Ovary (tissue), 3 donors: Measurements from ENCODE around the gene CPSF2.

Experiments used
- POLR2A ChIP-seq: fragments of 450-650 bp; IDR thresholded peaks from one replicate; pipeline ENCODE4 v1.6.1; 2017; ENCODE audit warnings: antibody characterized with exemption, mild to moderate bottlenecking, moderate library complexity
- TF ChIP-seq, protein P1 (sequence below), 3 donors: fragments of 450-650 bp in 2 of 3; fragments of 200-600 bp in 1 of 3; IDR thresholded peaks; one replicate each; pipeline versions ENCODE4 v1.5.1 to v1.8.0; 2016 to 2022; ENCODE audit warnings: antibody characterized with exemption in 3 of 3, mild to moderate bottlenecking in 1 of 3
- donor health status: DM: no; HTN: no; CAD: no.

DNA sequence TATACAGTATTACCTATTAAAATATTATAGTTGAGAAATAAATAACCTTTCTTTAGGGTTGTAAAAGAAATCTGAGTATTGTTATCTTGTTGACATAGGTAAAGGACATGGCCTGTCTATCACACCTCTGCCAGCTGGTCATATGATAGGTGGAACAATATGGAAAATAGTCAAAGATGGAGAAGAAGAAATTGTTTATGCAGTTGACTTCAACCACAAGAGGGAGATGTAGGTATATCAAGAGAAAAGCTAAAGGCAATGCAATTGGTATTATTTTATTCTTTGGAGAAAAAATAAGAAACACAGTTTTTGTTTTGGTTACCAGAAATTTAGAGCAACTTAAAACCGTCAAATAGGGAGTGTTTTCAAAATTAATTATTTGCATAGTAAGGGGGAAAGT, 13.5 kb downstream of the CPSF2 start:
- TF ChIP-seq POLR2A: no peak
- TF ChIP-seq, protein P1, sequence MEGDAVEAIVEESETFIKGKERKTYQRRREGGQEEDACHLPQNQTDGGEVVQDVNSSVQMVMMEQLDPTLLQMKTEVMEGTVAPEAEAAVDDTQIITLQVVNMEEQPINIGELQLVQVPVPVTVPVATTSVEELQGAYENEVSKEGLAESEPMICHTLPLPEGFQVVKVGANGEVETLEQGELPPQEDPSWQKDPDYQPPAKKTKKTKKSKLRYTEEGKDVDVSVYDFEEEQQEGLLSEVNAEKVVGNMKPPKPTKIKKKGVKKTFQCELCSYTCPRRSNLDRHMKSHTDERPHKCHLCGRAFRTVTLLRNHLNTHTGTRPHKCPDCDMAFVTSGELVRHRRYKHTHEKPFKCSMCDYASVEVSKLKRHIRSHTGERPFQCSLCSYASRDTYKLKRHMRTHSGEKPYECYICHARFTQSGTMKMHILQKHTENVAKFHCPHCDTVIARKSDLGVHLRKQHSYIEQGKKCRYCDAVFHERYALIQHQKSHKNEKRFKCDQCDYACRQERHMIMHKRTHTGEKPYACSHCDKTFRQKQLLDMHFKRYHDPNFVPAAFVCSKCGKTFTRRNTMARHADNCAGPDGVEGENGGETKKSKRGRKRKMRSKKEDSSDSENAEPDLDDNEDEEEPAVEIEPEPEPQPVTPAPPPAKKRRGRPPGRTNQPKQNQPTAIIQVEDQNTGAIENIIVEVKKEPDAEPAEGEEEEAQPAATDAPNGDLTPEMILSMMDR (IDR thresholded peaks at IDR 0.05): peak in 2 of 3 donors; percentile 31 to 35
